ENCODE data around the gene RTL10.
A peak's percentile ranks its signal among the peaks of the same experiment; 100 is the strongest.

Gene RTL10

DNA sequence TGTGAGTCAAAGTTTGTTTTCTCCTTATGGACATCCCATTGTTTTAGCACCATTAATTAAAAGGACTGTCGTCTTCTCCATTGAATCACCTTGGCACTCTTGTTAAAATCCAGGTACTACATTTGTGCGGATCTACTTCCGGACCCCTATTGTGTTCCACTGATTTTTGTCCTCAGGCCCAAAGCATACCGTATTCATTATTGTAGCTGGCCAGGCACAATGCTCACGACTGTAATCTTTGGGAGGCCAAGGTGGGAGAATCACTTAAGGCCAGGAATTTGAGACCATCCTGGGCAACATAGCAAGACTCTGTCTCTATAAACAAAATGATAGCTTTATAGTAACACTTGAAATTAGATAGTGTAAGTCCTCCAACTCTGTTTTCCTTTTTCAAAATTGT is 8.9 kb upstream of the RTL10 start:
- DNase-seq (ENCODE audit: low read depth, low spot score) = no peak

DNA sequence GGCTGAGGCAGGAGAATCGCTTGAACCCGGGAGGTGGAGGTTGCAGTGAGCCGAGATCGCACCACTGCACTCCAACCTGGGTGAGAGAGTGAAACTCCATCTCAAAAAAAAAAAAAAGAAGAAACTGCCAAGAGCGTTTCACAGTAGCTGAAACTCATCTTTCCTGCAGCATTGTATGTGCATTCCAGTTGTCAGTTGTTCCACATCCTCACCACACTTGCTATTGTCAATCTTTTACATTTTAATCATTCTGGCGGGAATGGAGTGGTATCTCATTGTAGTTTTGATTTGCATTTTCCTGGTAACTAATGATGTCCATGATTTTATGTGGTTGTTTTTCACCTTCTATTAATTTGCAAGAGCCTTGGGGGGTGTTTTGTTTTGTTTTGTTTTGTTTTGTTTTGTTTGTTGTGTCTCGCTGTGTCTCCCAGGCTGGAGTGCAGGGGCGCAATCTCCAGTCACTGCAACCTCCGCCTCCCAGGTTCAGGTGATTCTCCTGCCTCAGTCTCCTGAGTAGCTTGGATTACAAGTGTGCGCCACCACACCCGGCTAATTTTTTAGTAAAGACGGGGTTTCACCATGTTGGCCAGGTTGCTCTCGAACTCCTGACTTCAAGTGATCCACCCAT is 8.1 kb upstream of the RTL10 start:
- no peak for DNase-seq (ENCODE audit: low read depth, low spot score)

DNA sequence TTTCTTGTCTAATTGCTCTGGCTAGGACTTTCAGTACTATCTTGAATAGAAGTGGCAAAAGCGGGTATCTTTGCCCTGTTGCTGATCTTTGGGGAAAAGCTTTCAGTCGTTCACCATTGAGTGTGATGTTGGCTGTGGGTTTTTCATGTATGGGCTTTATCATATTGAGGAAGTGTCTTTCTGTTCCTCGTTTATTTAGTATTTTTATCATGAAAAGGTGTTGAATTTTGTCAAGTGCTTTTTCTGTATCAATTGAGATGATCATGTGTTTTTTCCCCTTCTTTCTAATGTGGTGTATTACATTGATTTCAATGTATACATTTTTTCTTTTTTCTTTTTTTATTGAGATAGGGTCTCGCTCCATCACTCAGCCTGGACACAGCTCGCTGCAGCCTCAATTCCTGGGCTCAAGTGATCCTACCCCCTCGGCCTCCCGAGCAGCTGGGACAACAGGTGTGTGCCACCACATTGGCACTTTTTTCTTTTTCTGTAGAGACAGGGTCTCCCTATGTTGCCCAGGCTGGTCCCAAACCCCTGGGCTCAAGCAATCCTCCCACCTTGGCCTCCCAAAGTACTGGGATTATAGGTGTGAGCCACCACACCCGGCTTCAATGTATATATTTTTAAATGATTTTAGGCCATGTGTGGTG is 5.3 kb upstream of the RTL10 start:
- DNase-seq (ENCODE audit: low read depth, low spot score) = no peak

DNA sequence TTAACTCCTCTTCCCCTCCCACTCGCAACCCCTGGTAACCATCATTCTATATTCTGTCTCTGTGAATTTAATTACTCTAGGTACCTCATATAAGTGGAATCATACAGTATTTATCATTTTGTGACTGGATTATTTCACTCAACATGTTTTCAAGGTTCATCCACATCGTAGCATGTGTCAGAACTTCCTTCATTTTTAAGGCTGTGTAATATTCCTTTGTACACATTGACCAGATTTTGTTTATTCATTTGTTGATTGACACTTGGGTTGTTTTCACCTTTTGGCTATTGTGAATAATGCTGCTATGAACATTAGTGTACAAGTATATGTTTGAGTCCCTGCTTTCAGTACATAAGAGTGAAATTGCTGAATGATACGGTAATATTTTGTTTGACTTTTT is 2.7 kb upstream of the RTL10 start:
- no peak for DNase-seq (ENCODE audit: low read depth, low spot score)

DNA sequence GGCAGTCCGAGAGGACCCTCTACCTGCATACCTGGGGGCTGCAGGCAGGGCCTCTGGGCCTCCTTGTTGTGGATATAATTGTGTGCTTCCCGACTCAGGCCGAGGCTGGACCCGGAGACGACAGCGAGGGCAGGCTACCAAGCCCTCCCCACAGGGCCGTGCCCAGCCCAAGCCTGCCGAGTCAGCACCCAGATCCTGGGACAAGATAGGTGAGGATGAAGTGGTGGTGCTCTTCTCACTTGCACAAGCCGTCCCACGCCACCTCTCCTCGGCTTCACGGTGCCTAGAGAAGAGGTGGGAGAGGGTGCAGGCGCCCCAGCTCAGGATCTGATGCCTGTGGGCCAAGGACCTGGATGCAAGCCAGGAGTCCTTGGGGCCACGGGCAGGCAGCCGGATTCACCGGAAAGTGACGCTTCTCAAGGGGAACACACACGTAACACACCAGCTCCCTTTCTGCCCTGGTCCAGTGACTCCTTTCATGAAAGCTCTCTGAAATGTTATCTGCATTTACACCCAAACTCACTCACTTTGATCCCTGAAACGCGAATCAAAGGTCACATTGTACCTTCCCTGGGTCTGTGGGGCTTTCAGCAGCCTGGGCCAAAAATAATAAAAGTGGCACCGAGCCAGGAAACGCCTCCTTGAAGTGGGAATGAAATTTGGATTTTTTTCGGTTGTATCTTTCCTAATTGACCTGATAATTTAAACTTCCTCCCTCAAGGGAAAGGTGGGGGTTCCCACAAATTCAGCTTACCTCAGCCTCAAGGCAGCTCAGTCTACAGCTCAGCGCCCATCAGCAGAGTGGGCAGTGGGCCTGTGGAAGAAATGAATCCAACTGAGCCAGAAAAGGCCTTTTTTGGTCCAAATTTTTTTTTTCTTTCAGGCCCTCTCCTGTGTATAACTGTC is 1.1 kb upstream of the RTL10 start:
- DNase-seq (ENCODE audit: low read depth, low spot score) = peak; percentile 67

DNA sequence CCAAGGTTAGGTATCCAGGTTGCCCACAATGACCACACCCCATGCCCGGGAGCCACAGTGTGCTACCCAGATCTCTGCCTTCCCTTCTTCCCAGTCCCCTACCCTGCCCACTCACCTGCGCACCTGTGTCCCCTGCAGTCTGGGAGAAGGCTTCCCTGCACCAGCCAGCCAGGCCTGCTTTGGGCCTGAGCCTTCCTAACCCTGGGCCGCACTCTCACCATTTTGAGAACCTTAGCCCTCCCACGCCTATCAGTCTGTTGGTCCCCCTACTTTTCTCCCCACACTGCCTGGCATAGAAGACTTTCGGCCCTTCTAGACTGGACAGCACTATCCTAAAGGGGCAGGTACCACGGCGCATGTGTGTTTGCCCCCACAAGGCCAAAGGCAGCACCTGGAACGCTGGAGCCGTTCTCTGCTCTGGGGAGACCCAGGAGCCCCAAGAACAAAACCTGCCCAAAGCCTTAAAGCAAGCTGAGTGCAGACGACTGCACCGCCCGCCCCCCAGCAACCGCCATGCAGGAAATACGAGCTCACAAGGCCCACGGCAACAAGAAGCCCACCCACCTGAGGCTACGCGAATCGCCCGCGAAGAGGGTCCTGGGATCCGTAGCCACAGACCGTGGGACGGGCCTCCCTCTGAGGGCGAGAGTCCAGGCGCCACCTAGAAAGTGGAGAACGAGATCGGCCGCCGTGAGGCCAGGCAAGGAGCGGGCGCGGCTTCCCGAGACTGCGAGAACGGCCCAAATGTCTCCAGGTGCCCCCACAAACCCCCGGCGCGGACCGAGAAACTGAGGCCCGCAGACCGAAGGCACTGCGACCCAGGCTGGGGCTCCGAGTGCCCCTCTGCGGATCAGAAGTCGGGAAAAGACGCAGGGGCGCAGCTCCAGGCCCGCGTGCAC is 546 bp downstream of the RTL10 start:
- no peak for DNase-seq (ENCODE audit: low read depth, low spot score)

DNA sequence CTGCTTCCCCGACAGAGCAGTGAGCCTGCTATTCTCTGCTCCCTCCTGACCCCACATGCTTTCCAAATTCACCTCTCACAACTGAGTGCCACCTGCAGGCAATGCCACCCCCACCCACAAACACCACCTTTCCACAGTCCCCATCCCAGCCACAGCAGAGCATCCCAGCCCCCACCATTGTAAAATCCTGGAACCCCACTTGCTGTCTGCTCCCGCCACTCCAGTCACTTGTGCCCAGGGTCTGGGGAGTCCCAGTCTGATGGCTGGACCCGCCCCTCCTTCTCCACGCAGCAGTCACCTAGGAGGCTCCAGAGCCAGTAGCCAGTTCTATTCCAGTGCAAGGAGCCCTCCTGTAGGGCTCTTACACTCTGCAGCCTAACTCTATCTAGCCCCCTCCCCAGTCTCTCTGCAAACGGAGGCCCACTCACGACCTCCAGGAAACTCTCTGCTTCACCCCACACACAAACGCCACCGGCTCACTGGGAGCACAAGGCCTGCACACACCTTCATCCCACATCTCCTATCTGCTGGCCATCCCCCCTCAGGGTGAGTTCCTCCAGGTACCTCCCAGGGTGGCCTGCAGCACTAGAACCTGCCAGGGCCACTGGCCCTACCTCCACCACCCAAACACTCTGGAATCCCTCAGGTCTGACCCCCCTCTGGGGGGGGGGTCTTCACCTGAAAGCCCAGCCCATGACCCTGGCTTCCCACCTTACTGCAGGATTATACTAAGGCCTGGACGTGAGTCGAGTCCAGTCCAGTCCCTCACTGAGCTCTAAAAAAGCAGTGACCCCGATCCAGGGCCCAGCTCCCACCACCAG is 1.4 kb downstream of the RTL10 start:
- DNase-seq (ENCODE audit: low read depth, low spot score) = no peak

DNA sequence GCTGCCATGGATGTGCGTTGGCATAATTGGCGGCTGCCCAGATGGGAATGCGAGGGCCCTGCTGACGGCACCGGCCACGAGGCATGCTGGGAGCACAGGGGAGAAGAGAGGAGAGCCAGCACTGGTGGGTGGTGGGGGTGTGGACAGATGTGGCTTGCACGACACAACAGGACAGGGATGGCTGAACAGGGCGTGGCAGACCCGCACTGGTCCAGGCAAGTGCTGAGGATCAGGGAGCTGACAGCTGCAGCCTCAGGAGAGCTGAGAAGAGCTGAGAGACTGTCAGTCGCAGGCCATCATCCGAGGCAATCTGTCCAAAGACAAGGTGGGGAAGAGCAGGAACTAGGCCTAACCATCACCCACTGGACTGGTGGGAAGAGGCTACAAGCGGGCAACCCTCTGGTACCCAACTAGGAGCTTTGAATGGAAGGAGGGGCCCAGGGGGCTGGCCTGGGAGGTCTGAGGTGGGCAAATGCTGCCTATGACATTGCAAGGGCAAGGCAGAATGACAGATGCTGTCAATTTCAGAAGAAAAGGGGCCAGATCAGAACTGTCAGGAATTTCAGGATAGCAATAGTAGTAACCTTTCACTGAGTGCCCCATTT is 2.4 kb downstream of the RTL10 start:
- DNase-seq (ENCODE audit: low read depth, low spot score) = no peak

DNA sequence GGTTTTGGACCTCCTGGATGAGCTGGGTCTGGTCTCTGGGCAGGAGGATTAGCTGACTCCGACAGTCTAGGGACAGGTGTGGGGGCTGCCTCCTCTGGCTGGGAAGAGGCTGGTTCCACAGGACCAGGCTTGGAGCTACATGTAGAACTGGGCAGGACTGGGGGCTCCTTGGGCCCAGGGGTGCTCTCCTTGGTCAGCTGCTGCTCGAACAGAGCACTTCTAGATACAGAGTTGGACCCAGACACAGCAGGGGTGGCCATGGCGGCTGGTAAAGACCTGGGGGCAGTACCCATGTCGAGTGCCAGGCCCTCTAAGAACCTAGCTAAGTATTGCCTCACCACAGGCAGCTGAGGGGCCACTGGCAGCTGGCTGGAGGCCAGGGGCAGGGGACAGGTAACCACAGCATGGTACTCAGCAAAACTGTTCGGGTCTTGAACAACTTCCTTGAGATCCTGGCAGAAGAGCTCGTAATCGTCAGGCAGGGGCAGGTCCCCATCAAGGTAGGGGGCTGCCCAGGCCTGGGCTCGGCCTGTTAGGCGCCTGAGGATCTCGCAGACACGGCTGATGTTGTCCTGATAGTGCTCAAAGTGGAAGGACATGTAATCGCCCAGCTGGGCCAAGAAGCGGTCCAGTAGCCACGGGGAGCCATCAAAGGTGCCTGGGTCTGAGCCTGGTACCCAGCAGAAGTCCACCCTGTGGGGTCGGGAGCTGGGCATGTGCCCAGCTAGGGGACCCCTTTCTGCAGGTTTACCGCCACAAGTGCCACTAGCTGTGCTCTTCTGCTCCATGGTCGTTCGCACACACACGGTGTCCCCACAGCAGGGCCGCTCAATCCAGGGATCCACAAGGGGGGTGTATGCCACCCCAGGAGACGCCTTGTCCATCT is 3.1 kb downstream of the RTL10 start:
- no peak for DNase-seq (ENCODE audit: low read depth, low spot score)

DNA sequence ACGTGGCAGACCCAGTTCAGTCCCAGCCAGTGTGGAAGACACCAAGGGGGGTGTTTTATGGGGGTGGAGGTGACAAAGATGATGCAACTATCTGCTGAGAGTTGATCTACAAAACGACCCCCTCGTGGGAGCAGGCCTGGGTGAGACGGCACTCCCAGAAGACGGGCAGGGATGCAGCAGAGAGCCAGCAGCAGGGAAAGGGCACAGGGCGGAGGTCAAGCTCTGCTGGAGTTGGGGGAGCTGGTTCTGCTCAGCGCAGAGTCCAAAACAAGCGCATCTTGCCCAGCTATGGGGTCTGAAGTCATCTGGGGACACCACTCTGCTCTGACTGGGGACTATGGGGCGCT is 3.9 kb downstream of the RTL10 start:
- no peak for DNase-seq (ENCODE audit: low read depth, low spot score)

DNA sequence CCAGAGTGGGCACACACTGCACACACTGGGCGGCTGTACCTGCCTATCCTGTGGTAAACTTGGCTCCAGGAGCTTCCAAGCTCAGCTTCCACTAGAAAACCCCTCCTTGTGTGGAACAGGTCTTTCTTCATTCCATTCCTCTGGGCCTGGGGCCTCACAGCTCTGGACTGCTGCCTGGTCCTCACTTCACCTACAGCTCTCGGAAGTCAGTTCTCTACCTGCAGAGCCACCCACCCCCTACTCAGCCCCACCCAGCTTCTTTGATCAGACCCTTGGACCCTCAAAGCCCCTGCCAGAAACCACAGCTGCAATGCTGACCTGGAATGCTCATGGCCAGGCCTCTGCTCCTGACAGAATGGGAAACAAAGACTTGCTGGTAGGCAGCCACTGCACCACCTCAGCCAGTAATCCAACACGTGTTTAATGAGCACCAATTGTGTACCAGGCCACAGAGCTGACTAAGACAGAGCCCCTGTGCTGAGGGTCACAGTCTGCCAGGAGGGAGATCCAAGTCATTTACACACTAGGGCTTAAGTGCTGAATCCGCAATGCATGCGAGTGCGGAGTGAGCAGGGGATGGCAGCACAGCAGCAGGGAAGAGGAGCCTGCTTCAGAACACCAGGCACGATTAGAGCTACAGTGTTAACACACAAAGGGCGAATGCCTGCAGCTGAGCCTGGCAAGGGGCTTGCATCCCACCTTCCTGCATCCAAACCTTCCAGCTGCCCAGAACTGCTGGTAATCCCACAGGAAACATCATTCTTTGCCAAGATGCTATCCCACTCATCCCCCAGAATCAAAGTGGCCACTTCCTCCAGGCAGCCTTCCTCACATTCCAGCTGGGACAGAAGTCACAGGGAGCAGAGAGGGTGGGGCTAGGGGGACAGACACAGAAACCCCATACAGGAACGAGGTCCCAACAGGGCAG is 4.6 kb downstream of the RTL10 start:
- DNase-seq (ENCODE audit: low read depth, low spot score) = no peak

DNA sequence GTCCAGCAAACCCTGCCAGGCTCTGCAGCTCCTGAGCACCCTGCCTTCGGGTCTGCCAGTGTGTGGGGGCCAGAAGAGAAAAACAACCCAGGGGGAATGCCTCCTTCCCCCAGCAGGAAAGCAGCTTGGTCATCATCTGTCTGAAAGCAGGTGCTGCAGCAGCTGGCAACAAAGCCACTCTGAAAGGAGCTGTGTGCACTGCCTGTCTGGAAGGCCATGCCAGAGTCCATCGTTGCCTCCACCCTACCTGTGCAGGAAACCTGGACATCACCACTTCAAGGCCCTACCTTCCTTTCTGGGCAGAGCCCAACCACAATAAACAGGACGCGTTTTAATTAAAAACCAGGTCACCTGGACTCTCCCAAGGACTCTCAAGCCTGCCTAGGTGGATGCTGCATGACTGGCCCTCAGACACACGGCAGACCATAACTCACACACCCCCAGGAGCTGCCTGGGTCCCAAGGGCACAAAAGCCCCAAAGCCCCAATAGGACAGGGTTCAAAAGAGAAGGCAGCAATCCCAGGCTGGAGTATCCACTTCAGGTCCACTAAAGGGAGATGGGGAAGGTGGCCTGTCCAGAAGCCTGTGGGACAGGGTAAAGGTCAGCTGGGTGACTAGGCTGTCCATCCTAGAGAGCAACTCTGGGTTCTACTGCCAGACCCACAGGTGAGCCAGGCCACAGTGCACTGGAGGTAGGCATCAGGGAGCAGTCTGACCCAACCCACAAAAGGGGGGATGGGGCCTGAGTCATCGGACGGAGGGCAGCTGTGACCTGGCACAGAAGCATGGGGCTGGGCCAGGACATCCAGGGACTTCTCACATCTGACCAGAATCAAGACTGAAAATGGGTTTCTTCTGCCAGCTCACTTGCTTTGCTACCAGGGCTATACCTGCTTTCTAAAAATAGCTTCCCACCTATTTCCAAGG is 6.1 kb downstream of the RTL10 start:
- DNase-seq (ENCODE audit: low read depth, low spot score) = no peak

DNA sequence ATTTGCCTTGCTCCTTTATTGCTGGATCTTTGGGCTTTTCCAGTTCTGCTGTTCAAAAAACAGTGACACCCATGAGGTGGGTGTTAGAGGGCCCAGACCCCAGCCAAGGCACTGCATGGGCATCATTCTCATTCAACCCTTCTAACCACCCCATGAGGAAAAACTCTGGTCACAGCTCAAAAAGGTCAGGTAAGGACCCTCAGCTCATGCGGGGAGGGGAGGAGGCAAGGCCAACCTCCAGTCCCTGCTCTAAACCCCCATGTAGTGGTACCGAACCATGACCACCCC is 7.4 kb downstream of the RTL10 start:
- no peak for DNase-seq (ENCODE audit: low read depth, low spot score)

DNA sequence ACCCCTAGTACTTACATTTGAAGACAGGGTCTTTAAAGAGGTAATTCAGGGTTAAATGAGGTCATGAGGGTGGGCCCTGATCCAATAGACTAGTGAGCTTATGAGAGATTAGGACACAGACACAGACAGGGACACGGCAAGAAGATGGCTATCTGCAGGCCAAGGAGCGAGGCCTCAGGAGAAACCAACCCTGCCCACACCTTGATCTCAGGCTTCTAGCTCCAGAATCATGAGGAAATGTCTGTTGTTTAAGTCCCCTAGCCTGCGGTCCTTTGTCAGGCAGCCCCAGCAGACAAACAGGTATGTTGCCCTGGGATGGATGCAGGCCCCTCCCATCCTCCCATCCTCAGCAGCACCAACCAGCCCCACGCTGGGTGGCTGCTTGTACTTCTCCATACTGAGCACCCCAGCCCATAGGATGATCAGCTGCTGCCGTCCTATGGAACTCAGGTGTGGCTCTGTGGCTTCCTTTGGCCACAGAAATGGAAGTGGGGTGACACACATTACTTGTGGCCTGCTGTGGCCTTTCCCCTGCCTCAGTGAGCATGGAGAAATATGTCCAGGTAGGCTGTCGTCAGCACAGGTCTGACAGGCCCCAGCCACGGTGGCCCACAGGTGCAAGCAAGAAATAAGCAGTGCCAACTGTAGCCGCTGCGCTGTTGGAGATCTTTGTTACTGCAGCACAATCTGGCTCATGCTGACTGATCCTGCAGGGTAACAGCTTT is 7.9 kb downstream of the RTL10 start:
- no peak for DNase-seq (ENCODE audit: low read depth, low spot score)

DNA sequence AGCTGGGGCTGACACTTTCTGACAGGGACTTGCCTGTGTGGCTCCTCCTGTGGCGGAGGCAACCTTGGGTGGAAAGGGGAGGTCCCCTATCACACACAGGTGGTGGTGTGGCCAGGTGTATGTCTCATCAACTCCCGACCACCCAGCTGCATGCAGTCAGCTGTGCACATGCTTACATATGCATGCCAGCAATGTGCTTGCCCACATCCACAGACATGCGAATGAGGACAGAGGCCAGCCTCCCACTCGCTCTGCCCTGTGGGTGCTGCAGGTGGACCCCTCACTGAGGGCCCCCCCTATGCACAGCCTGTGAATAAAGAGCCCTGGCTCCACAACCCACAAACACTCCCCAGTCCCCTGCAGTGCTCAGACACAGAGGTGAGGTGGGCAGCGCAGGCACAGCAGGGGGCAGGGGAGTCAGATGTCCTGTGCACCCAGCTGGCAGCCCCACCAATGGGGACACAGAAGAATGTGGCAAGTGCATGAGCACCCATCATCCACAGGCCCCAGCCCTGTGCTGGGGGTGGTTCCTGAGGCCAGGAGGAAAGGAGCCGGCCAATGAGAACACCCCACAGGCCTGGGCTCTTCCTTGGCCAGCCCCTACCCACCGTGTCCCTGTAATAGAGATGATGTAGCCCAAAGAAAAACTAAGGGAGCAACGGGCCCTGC is 9.5 kb downstream of the RTL10 start:
- no peak for DNase-seq (ENCODE audit: low read depth, low spot score)

DNA sequence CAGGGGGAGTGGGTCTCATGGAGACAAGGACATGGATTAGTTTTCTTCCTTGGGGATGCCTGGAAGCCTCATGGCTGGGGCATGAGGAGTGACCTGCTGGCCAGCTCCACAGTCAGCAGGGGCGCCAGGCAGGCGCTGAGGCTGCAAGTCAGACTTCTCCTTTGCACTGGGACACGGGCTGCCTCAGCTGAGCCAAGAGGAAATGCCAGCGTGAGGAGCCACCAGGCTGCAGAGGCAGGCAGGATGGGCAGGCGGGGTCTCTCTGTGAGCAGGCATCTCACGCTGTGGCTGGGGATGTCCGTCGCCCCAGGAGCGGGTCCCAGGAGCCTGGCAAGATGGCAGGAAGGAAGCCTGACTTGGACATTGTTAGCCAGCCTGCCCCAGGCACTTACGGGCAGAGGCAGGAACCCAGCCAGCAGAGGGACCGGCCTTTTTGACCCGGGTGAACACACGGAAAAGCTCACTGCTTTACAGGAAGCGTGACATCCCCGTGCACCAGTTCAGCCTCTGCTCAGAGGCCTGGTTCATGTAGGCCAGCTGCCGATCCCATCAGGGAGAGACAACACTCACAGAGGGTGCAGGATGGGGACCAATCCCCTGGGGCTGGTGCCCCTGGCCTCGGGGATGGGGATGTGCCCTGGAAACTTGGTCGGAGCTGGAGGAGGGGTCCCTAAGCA is 10.2 kb downstream of the RTL10 start:
- DNase-seq (ENCODE audit: low read depth, low spot score) = peak; percentile 70

Measured in astrocyte of the hippocampus (primary cell).